PFSK-1 (cell line): ENCODE measurements around the gene ZNF556.

Source experiments
- FOXP2 ChIP-seq: optimal IDR thresholded peaks from 2 replicates; pipeline ENCODE3; 2011; ENCODE audit warnings: borderline replicate concordance, control low read depth, inconsistent platforms; ENCODE audit not compliant: insufficient read depth; ENCODE audit errors: extremely low read length, extremely low read depth
- POLR2AphosphoS5 ChIP-seq: IDR thresholded peaks from 2 replicates; pipeline ENCODE4 v1.6.1; 2012; ENCODE audit warnings: low read depth, mild to moderate bottlenecking, control low read depth, low read length, moderate library complexity
- REST ChIP-seq, 2 experiments: IDR thresholded peaks; 2 replicates each; pipeline versions ENCODE4 v1.6.1 to v1.8.0; 2011 to 2012; ENCODE audit warnings: low read depth in 2 of 2, low read length in 2 of 2, control low read depth in 1 of 2, inconsistent platforms in 1 of 2, mild to moderate bottlenecking in 1 of 2, moderate library complexity in 1 of 2; ENCODE audit not compliant: insufficient read depth in 1 of 2
- SIN3A ChIP-seq: IDR thresholded peaks from 2 replicates; pipeline ENCODE4 v1.6.1; 2012; ENCODE audit warnings: mild to moderate bottlenecking, low read length, moderate library complexity, borderline replicate concordance; ENCODE audit not compliant: insufficient read depth
- TAF1 ChIP-seq: IDR thresholded peaks from 2 replicates; pipeline ENCODE4 v1.6.1; 2012; ENCODE audit warnings: low read length, control low read depth, borderline replicate concordance; ENCODE audit not compliant: insufficient read depth

ZNF556 gene

GRCh38 chr19:2823646-2824045, 43.5 kb upstream of the ZNF556 start:
- no peak for TF ChIP-seq SIN3A
- no peak for TF ChIP-seq TAF1
- no peak for TF ChIP-seq POLR2AphosphoS5

GRCh38 chr19:2824129-2824528, 43.0 kb upstream of the ZNF556 start:
- TF ChIP-seq FOXP2 = no peak
- no peak for TF ChIP-seq TAF1
- no peak for TF ChIP-seq SIN3A
- no peak for TF ChIP-seq POLR2AphosphoS5
- TF ChIP-seq REST (IDR thresholded peaks at IDR 0.05; ENCODE audit: insufficient read depth in 1 of 2, low read depth in 2 of 2, low read length in 2 of 2) = no peak

- TF ChIP-seq TAF1 (no peak), REST (IDR thresholded peaks at IDR 0.05; ENCODE audit: insufficient read depth in 1 of 2, low read depth in 2 of 2, low read length in 2 of 2) (no peak), SIN3A (no peak), FOXP2 (no peak), POLR2AphosphoS5 (no peak)
Measured at GRCh38 chr19:2827022-2827421, 40.1 kb upstream of the ZNF556 start.

GRCh38 chr19:2827840-2828489, 39.2 kb upstream of the ZNF556 start:
- TF ChIP-seq TAF1 = no peak
- TF ChIP-seq REST (IDR thresholded peaks at IDR 0.05; ENCODE audit: insufficient read depth in 1 of 2, low read depth in 2 of 2, low read length in 2 of 2) = no peak
- no peak for TF ChIP-seq SIN3A
- TF ChIP-seq FOXP2 = no peak
- no peak for TF ChIP-seq POLR2AphosphoS5

GRCh38 chr19:2834294-2834871, 32.8 kb upstream of the ZNF556 start:
- TF ChIP-seq REST (IDR thresholded peaks at IDR 0.05; ENCODE audit: insufficient read depth in 1 of 2, low read depth in 2 of 2, low read length in 2 of 2) (no peak), POLR2AphosphoS5 (no peak), TAF1 (no peak), SIN3A (no peak), FOXP2 (no peak)
